Cortex of kidney (tissue), 1 donor: Measurements from ENCODE around the gene PODXL2.

Experiments used
- DNase-seq: peaks from one replicate; lab custom pipeline; 2025; lab: John Stamatoyannopoulos, UW

PODXL2 gene

GRCh38 chr3:127628426-127628787 lies 578 bp upstream of the PODXL2 start:
- DNase-seq: no peak

DNA sequence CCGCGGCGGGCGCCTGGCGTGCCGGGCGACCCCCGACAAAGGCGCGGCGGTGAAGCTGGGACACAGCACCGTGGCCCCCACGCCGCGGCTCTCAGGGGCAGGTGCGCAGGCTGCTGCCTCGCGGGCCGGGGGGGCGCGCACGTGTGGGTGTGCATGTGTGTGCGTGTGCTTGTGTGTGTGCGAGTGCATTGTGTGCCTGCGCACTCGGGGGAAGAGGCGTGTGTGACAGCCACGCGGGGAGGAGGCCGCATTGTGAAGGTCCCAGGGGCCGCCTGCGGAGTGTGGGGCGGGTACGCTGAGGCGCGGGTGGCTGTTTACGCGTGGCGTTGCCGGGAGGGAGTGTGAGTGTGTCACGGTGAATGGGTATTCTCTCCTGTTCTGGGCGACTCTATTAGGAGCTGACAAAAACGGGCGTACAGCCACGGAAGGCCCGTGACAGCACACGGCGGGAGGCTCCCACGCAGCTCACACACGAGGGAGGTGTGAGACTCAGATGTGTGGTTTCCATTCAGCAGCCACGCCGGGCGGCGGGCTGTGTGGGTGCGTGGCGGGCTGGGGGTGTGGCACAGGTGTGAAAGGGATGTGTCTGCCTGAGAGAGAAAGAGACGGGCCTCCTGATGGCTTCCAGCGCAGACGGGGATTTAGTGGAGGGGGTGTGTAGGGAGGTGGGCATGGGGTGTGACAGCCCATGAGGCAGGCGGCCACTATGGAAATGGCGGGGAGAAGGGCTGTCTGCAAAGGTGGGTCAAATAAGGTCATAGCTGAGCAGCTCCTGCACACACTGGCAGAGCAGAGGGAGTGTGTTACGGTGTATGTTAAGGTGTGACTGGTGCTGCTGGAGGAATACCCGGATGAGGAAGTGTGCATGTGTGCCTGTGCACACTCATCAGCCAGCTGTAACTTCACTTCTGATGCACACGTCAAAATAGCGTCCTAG lies 750 bp downstream of the PODXL2 start:
- DNase-seq: no peak

DNA sequence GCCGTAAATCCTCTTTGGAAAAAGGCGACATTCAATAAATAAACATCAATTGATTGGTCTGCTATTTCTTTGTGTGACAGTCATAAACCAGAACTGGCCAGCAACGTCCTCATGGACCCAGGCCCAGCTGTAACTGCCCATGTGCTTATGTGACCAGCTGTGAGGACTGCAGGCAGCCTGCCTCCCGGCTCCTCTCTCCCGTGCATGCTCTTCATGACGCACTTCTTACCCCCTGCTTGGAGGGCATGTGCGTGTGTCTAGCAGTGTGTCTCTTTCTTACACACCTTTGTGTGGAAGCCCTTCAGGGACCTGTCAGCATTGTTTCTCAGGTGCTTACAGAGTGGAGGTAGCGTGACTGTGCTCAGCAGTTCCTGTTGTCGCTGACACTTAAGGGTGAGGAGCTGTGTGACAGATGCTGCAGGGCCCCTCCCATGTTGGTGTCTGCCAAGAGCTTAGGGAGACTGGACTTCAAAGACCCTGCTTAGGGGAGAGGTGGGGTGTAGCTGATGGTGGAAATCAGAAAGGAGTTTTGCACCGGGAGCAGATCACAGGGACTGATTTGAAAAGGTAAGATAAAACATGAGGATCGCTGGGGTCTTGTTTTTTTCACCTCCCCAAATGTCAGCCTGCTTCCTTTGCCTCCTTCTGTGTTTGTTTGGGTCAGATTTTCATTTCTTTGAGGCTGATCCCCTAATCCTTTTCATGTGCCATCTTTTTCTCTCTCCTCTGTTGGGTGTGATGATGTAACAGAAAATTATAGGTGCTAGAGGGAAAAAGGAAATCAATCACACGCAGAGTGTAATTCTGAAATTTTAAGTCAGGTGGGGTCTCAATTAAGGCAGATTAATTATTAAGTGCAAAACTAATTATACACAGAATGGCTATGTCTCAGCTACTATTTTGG lies 2.1 kb downstream of the PODXL2 start:
- no peak for DNase-seq

GRCh38 chr3:127632035-127632820 lies 3.2 kb downstream of the PODXL2 start:
- DNase-seq: no peak

DNA sequence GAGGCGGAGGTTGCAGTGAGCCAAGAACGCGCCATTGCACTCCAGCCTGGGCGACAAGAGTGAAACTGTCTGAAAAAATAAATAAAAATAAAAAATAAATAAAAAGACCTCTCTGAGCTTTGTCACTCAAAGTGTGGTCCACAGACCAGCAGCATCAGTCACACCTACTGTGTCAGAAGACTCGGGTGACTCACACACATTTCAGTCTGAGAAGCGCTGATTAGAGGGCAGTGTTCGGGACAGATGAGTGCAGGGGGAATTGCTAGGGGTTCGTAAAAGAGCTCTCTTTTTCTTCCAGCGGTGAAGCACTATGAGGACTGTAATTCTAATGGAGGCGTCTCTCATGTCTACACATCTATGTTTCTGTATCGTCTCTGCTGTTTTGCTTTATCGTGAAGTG lies 5.7 kb downstream of the PODXL2 start:
- DNase-seq: no peak

GRCh38 chr3:127637546-127637945 lies 8.6 kb downstream of the PODXL2 start:
- DNase-seq: no peak

- no peak for DNase-seq
Measured at GRCh38 chr3:127637971-127638370, 9.0 kb downstream of the PODXL2 start.

DNA sequence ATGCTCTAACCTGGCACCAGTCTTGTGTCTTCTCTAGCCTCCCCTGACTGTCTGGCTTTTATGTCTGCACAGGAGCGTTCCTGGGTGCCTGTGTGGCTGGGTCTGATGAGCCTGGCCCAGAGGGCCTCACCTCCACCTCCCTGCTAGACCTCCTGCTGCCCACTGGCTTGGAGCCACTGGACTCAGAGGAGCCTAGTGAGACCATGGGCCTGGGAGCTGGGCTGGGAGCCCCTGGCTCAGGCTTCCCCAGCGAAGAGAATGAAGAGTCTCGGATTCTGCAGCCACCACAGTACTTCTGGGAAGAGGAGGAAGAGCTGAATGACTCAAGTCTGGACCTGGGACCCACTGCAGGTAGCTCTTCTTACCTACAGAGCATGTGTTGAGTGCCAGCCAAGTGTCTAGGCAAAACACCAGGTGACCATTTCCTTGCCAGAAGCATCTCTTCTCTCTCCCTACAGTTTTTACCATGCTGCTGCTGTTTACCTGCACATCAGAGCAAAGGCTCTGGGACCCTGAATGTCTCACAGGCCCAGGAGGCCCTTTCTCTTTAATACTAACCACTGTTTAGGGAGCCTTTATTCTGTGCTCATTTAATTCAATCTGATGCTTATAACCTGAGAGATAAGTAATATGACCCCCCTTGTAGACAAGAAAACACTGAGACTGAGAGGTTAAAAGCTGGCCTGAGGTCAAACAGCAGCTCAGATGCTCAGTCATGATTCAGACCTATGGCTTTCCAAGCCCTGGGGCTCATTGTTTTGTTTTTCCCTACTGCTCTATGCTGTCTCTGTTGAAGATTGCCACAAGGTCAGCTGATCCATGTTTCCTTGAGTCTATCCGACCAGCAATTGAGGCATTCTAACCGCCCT lies 10.4 kb downstream of the PODXL2 start:
- DNase-seq: no peak

DNA sequence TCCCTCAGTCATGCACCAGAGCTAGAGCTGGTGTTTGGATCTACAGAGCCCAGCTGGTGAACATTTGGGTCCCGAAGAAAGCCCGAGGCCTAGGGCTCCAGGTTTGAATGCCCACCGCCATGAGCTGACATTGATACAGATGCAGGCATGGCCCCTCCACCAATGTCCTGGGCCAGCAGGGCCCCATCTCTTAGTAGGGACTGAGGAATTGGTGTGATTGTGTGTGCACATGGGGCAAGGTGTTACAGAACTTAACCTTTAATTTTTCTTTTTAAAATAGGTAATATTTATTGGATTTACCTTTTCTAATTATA lies 11.0 kb downstream of the PODXL2 start:
- DNase-seq: no peak

DNA sequence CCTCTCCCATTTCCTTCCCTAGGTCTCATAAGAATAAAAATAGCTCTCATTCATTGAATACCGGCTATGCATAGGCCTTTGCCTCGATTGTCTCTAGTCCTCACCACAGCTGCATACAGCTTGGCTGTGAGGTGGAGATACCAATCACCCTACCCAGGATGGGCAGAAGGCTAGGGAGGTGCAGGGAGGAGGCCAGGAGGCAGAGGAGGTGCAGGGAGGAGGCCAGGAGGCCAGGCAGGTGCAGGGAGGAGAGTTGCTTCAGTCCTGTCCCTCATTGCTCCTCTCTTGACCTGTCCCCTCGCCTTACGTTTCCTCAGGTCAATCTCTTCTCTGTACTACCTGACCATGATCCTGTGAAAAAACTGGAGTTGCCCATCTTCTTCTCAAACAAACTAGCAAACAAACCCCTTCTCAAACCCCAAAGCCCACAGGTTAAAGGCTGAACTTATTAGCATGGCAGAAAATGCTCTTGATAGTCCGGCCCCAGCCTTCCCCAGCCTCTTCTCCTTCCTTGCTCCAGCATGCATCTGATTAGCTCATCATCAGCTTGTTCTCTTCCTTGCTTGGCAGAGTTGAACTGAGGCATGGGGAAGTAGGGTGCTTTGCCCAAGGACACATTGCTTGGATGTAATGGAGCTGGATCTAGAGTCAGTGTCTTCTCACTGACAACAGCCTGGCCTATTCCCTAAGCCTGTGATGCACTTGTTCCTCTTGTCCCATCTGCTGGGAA lies 15.8 kb downstream of the PODXL2 start:
- no peak for DNase-seq

DNA sequence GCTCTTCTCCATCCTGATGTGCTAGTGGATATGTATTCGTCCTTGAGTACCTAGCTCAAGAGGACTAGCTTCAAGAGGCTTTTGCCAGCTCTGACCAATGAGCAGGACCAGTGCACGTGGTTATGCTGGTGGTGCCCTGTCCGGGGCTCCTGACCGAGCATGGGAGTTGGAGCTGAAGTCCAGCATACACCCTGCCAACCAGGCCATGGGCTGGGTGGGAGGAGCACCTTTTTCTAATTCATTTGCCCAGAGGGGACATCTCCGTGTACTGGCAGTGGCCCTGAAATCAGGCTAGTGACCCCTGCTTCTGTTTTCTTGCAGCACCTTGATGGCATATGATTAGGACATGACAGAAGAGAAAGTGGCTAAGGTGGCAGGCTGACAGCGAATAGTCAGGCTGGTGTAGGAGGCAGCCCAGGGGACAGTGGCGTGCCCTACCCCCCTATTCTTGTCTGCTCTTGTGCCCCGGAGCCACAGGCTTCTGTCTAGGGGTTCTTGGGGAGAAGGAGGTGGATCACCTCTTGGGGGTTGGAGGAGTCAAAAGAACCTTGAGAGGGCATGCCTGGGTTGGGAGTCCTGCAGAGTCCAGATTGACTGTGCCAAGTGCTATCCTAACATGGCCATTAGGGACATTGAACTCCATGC lies 16.5 kb downstream of the PODXL2 start:
- DNase-seq: no peak

DNA sequence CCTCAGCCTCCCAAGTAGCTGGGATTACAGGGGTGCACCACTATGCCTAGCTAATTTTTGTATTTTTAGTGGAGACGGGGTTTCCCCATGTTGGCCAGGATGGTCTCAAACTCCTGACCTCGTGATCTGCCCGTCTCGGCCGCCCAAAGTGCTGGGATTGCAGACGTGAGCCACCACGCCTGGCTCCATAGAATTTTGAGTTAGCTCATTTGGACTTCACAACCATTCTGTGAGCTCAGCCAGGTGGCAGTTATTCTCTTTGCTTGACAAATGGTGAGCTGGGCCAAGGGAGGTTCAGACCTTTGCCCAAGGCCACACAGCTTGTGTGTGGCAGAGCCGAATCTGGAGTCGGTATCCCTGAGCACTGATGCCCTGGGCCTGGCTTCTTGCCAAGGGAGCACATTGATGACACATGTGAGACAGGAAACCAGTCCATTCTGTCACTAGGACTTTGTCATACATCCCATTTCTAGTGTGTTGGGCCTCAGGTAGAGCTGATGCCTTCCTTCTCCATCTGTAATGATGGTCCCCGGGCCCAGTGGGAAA lies 17.6 kb downstream of the PODXL2 start:
- no peak for DNase-seq

- DNase-seq: no peak
Measured at GRCh38 chr3:127647166-127647844, 18.3 kb downstream of the PODXL2 start.

DNA sequence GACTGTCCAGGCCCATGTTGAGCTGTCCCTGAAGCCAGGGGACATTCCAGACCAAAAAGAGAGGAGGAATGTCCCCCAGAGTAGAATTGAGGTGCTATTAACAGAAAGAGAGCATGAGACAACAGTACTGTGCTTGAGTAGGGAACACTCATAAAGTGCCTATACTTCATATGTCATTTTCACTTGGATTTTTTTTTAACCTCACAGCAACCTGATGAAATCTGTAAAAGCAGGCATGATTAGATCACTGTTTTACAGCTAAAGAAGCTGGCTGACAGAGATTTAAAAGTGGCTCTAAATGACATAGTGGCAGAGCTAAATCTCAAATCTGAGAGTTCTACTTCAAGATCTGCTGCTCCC lies 18.8 kb downstream of the PODXL2 start:
- no peak for DNase-seq

DNA sequence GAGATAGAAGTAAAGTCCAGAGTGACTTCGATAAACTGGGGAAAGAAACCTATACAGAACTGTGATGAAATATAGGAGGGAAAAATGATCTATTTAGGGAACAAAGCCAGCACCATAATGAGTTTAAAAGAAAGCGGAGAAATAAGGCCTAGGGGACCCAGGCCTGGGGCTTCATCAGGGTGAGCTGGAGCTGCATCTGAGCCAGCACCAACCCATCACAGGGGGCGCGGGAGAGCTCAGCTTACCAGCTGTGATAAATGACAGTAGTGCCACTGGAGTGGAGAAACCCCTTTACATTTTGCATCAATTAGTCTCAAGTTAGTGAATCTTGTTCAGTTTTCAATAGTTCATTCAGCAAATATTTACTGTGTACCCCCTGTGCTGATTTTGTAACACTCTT lies 21.3 kb downstream of the PODXL2 start:
- DNase-seq: no peak

DNA sequence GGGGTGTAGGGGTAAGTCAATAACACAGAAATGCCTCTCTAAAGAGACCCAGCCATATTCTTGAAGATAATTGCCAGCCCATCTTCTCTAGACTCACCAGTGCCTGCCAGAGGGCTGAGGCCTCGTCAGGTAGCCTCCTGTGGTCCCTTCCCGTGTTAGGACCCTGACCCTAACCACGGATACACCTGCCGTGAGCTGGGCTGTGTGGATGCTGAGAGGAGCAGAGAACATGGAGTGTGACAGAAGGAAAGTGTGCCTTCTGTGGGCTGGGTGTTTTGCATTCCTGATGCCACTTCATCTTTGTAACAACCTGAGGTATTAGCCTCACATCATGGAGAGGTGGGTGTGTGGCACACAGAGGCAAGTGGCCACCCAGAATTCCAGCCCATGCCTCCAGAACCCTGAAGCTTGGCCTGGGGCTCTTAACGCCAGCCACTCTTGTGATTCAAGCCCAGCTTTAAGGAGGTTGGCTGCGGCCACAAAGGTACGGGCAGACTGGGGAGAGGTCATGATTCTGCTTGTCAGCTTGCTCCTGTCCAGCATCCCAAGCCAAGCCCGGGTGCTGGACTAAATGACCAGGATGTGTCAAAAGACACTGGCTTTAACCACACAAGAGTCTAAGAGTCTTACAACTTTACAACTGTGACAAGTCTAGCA lies 22.7 kb downstream of the PODXL2 start:
- DNase-seq: no peak

- DNase-seq: no peak
Measured at GRCh38 chr3:127652246-127652995, 23.4 kb downstream of the PODXL2 start.

DNA sequence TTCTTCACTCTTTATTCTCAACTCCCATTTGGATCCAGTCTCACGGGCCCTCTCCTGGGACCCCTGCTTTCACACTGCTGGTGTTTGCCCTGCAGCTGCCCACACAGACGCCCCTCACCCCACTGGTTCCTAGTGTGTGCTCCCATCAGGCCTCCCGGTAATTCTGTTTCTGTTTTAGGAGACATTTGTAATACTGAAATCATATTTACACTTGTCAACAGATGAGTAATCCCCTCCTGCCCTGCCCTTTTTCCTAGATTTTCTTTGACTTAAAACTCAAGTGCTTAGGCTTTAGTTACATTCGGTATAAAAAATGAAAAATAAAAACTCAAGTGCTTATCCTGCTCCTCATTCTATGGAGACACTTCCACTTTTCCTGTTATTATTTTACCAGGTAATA lies 25.4 kb downstream of the PODXL2 start:
- DNase-seq: no peak
